Tibial nerve (tissue), 4 donors: ENCODE results near the gene ETV2.

ENCODE experiments used
- CTCF ChIP-seq, 5 experiments: fragments of 200-600 bp in 3 of 5; fragments of 450-650 bp in 2 of 5; sonication (generic) in 3 of 5; IDR thresholded peaks; one replicate each; pipeline ENCODE4 v1.5.1; 2016 to 2019; ENCODE audit warnings: antibody characterized with exemption in 5 of 5, mild to moderate bottlenecking in 3 of 5, moderate library complexity in 2 of 5
- EP300 ChIP-seq, 2 donors: sonication (generic); formaldehyde crosslinking; IDR thresholded peaks; one replicate each; pipeline ENCODE4 v1.6.1; 2017; ENCODE audit warnings: antibody characterized with exemption in 2 of 2, mild to moderate bottlenecking in 1 of 2
- POLR2A ChIP-seq, 2 donors: fragments of 450-650 bp; IDR thresholded peaks; one replicate each; pipeline ENCODE4 v1.6.1; 2017; ENCODE audit warnings: antibody characterized with exemption in 2 of 2, mild to moderate bottlenecking in 2 of 2, moderate library complexity in 2 of 2

- TF ChIP-seq CTCF (IDR thresholded peaks at IDR 0.05): no peak
- TF ChIP-seq POLR2A (IDR thresholded peaks at IDR 0.05): no peak
- TF ChIP-seq EP300 (IDR thresholded peaks at IDR 0.05): no peak
Observed at GRCh38 chr19:35644987-35645679, 3.6 kb downstream of the ETV2 start.
